GM08714 (cell line): Measurements from ENCODE around the gene FAM81A.
"Not testable (repeated sequence)": the region's sequence is repeated elsewhere in the genome, so short reads cannot be mapped to it uniquely, and the experiment has no call there.

Experiments used
- H3K4me3 ChIP-seq: fragments of 200-500 bp; sonication (Bioruptor generic); 2 replicates; pipeline ENCODE4 v1.5.1; 2014; ENCODE audit warnings: mild to moderate bottlenecking, low read length, inconsistent platforms
- ZNF274 ChIP-seq: IDR thresholded peaks from 2 replicates; pipeline ENCODE4 v1.6.1; 2012; ENCODE audit warnings: mild to moderate bottlenecking, low read depth, low read length

FAM81A gene

DNA sequence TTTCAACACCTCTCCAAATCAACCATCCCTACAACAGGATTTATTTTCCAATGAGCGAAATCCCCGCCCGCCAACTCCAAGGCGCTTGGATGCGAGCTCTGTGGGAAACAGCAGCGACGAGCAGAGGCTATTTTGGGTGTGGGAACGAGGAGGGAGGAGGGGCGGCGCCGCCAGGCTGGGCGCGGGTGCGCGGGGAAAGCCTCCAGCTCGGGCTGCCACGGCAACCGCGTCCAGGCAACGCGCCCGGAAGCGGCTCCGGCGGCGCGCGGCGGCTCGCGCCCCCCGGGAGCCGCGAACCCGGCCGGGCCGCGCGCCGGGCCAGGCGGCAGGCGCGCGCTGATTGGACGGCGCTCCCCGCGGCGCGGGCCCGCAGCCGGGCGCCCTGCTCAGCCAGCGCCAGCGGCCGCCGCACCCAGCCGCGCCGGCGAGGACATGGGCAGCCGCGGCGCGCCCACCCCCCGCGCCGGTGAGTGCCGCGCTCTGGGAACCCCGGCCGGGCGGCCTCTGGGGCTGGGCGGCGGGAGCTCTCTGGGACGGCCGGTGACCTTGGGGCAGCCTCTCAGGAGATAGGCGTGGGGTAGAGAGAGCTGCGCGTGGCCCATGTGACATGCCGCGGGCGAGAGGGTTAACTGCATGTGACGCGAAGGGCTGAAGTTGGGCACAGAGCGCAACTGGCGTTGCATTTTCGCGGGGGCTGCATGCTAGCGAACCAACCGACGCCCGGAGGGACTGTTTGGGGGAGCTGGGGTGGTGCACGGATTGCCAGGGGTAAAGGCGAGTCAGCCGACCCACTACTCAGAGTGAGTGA lies at the start of gene FAM81A:
FAM81A (plus strand) TSS at position 370 of the 808 bp plus-strand sequence. CDS start 20,441 bp downstream, outside the sequence.
- TF ChIP-seq ZNF274 = no peak

DNA sequence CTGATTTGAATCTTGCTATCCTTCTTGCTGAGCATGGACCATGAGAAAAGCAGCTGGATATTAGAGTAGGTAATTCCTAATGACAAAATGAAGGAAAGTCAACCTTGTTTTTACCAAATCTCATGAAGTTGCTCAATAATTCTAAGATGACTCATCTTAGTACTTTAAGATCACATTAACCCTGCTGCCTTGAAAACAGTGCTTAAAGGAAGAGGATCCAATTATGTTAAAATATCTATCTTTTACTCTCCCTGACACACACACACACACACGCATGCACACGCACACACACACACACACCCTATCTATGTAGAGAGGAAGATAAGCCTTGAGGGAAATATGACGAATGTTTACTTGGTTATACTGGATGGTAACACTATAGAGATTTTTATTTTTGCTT lies 49.3 kb upstream of the FAM81A start:
- no peak overlapping the region for H3K4me3 ChIP-seq
- TF ChIP-seq ZNF274 = no peak

More for the DNA sequence above, at the start of gene FAM81A:
- H3K4me3 ChIP-seq = peak within 1 kb of the TSS; percentile 60; the same call in 1 of the 2 replicates

DNA sequence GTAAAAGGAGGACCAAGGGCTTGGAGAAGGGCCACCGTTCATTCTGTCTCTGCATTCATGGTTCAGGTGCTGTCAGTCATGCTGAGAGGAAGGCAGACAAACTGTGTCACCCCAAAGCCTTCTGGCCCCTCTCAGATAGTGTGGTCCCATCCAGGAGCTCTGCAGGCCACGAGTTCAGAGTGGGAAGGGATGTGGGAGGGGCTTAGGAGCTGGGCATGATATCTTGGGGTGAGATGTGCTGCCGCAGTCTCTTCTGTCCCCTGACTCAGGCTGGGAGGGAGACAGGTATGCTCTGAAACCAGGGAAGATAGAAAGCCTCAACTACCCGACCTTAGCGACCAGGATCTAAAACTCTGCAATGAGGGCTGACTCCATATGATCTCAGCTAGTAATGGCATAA lies 45.7 kb upstream of the FAM81A start:
- H3K4me3 ChIP-seq = no peak overlapping the region
- TF ChIP-seq ZNF274 = no peak

DNA sequence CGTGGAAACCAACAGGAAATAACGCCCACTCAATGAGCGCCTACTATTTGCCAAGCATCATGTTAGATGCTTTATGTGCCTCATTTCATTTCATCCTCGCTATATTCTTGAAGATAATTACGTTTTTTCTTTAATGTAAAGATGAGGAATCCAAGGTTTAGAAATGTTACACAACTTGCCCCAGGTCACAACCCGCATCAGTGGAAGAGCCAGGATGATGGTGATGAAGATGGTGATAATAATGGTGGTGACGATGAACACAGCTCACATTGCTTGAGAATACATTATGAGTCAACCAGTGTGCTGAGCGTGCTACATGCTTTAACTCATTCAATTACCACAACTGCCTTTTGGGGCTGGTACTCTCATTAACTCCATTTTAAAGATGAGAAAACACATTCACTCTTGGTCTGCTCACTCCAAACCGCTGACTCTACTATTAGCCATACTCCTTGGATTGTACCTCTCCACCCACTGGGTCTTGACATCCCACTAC lies 43.8 kb upstream of the FAM81A start:
- TF ChIP-seq ZNF274 = no peak
- no peak overlapping the region for H3K4me3 ChIP-seq

DNA sequence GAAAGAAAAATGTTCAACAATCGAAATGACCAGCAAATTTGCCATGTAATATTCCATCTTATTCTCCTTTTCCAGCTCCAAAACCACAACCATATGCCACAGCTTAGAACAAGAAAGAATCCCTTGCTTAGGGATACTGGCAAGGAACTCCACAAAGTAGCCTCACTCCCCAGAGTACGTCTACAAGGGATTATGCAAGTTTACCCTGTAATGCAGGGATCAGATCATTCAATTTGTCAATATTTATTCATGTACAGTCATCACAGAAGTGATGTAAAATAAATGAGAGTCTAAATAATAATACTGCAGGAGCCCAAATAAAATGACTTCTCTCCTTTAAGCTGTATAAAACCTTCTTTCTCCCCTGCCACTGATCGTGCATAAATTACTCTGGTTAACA lies 41.8 kb upstream of the FAM81A start:
- no peak for TF ChIP-seq ZNF274
- no peak overlapping the region for H3K4me3 ChIP-seq

DNA sequence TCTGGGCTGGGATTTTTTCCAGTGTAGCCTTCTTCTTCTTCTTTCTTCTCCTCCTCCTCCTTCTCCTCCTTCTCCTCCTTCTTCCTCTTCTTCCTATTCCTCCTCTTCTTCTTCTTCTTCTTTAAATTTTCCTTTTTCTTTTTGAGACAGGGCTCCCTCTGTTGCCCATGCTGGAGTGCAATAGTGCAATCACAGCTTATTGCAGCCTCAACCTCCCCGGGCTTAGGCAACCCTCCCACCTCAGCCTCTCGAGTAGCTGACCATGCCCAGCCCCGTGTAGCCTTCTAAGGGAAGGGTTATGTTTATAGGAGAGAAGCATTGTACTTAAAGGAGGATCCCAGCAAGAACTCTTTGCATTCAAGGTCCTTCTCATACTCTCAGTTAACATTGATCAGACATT lies 41.3 kb upstream of the FAM81A start:
- H3K4me3 ChIP-seq = no peak overlapping the region
- TF ChIP-seq ZNF274 = no peak

DNA sequence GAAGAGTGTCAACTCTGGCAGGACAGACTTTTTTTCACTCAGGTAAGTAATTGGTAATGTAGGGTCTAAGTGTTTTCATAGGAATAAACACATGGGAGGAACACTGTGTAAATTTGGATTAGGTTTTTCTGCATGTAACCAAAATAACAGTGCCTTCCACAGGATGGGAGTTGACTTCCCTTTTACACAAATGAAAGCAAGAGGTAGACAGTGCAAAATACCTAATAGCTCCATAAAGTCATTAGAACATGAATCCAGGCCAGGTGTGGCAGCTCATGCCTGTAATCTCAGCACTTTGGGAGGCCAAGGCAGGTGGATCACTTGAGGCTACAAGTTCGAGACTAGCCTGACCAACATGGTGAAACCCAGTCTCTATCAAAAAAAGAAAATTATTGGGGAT lies 39.8 kb upstream of the FAM81A start:
- H3K4me3 ChIP-seq = no peak overlapping the region
- TF ChIP-seq ZNF274 = no peak

DNA sequence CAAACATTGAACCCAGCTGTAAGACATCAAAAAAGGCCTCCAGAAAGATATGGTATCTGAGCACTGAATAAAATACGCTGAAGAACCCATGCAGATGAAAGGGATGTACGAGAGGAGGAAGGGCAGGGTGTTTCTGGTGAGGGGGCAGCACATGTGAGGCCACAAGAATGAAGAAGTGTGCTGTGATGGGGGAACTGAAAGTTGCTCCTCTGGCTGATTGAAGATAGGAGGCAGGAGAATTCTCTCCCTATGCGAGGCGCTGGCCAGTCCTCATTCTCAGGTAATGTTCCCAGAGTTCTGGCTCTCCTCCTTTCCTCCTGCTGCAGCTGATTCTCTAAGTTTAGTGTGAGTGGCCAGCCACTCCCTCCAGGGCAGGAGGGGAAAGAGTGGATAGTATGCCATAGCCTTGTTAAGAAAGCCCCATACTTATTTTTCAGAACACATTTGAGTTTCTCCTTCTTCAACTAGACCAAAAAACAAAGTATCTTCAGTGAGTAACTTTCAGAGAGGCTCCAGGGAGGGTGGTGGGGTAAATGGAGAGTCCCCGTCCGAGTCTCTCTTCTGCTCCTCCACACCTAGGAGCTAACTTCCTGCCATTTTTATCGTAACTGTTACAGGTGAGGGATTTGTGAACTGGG lies 38.4 kb upstream of the FAM81A start:
- H3K4me3 ChIP-seq = peak overlapping the region; percentile 5; the same call in 1 of the 2 replicates

DNA sequence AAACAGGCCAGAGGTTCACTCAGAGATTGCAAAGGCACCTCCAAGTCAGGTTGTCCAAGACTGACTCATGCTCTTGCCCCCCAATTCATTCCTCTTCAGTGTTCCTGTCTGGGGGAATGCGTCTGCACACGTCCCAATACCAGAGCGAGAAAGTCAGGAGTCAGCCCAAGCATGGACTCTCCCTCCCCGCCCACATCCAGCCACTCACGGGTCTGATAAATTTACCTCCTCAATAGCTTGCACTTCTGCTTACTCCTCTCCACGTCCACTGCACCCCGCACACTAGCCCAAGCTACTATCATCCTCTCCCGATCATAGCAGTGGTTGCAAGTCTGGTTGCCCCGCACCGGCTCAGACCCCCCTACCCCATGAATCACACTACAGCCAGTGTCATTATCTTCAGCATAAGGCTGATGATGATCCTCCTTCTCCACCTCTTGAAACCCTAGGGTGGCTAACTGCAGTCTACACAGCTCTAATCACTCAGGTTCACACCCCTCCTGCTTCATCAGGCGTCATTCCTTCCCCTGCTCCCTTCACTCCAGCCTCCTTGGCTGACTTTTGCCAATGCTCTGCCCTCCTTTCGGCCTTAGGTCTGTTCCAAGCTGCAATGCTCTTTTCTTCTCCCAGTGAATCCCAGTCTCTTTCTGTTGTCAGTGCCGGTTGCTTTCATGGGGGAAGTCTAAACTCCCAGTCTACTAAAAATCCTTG lies 37.7 kb upstream of the FAM81A start:
- H3K4me3 ChIP-seq = peak overlapping the region; percentile 5; the same call in 1 of the 2 replicates
- no peak for TF ChIP-seq ZNF274

More for the DNA sequence above, 38.4 kb upstream of the FAM81A start:
- no peak for TF ChIP-seq ZNF274

DNA sequence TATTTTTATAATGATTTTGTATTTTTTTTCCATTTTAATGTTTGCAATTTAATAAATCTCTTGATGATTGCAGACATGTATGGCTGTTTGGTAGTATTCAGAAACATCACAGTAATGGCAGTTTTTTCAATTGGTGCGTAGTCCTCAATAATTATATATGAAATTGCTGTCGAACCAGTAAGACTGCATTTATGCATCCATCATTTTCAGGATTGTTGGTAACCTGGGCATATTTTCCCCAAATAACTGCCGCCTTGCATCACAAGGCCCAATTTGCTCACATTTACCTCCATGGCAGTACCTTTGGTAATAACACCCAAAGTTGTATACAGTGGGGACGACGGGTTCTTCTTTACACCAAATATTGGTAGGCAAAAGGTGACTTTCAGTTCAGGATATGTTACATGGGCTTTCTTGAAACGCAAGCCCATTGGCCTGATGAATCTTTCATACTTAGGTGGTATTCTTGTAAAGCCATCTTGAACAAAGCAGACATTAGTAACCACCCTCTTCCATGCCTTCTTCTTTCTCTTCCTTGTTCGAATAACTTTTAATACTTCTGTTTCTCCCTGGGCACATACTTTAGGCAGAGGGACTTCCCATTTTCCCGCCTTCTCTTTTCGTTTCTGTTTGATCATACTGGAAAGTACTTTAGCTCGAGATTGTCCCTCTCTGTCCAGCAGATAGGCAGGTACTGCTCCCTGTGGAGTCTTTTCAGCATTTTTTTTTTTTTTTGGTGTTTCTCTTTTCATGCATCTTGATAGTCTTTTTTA lies 36.7 kb upstream of the FAM81A start:
- H3K4me3 ChIP-seq = not testable (repeated sequence)

DNA sequence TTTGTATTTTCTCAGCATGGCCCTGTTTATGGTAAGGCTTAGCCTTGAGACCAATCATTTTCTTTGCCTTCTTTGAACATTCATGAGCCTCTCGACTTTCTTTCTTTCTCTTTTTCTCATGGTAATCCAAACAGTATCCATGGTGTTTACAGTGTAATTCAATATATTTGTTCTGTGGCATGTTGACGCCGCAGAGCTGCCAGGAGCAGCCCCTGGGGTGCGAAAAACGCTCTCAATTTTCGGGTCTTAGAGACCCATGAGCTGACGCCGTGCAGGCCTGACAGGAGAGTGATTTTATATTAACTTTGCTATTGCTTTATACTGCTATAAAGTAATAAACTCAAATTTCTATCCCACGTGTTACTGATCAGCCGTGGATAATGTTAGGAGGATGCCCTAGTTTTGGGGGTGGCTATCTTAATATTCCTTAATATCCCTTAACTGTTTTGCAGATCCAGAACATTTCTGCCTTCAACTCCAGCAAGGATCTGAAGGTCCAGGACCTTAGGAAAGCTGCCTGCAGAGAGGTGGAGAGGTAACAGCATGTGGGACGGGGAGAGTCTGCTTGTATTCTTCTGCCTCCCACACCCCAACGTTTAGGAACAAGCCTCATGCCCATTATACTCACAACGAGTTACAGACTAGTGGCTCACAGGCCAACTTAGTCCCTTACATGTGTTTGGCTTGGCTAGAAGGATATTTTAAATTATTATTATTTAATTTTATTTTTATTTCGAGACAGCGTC lies 36.0 kb upstream of the FAM81A start:
- H3K4me3 ChIP-seq = no peak overlapping the region
- TF ChIP-seq ZNF274 = no peak

DNA sequence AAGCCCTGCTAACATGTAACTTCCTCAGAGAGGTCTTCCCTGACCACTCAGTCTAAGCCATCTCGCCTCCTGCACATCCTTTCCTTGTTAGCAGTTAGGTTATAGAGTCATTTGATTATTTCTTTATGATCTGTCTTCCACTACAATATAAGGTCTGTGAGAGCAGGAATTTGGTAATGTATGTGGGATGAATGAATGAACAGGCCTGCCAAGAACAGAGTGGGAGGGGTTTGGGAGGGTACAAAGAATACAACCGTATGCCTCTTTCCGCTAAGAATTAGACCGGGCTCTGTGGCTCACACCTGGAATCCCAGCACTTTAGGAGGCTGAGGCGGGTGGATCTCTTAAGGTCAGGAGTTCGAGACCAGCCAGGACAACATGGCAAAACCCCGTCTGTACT lies 32.9 kb upstream of the FAM81A start:
- TF ChIP-seq ZNF274 = no peak
- no peak overlapping the region for H3K4me3 ChIP-seq

DNA sequence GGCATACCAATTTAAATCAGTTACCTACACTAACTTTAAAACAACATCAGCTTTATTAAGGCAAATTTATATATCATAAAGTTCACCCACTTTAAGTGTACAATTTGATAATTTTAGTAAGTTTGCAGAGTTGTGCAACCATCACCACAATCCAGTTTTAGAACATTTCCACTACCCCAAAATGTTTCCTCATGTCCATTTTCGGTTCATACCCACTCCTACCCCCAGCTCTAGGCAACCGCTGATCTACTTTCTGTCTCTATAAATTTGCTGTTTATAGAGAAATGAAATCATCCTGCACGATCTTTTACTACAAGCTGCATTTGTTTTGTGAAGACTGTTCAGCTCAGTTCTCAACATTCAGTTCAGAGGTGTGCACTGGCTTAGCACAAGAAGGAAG lies 31.5 kb upstream of the FAM81A start:
- no peak overlapping the region; the same call in 1 of the 2 replicates for H3K4me3 ChIP-seq
- TF ChIP-seq ZNF274 = no peak
